Thymus (tissue), 11 donors: ENCODE measurements around the gene SOCS2. TPM values are rescaled to one million over a fixed set of nuclear protein-coding genes. Genes with fewer than 3 reads are reported as not detected.
A peak's percentile ranks its signal among the peaks of the same experiment; 100 is the strongest.
"Not testable (repeated sequence)": the region's sequence is repeated elsewhere in the genome, so short reads cannot be mapped to it uniquely, and the experiment has no call there.

Experiments
- DNase-seq, 9 donors: peaks; one replicate each; pipeline ENCODE4 v3.0.0-alpha.2; 2013; ENCODE audit warnings: low spot score in 9 of 9, low read depth in 6 of 9, missing footprints in 1 of 9
- H3K27ac ChIP-seq, 2 donors: one replicate each; pipeline ENCODE4 v1.5.1; 2013; ENCODE audit warnings: control low read depth in 1 of 2, low read depth in 1 of 2, low read length in 1 of 2, mild to moderate bottlenecking in 1 of 2, moderate library complexity in 1 of 2
- H3K27me3 ChIP-seq, 2 donors: one replicate each; pipeline ENCODE4 v1.5.1; 2013; ENCODE audit warnings: low read length in 1 of 2; ENCODE audit not compliant: control insufficient read depth in 2 of 2, insufficient read depth in 1 of 2
- H3K36me3 ChIP-seq, 2 donors: one replicate each; pipeline ENCODE4 v1.5.1; 2013; ENCODE audit warnings: low read length in 1 of 2, mild to moderate bottlenecking in 1 of 2, moderate library complexity in 1 of 2; ENCODE audit not compliant: control insufficient read depth in 2 of 2, insufficient read depth in 2 of 2
- H3K4me1 ChIP-seq, 2 donors: one replicate each; pipeline ENCODE4 v1.5.1; 2013; ENCODE audit warnings: low read length in 2 of 2; ENCODE audit not compliant: control insufficient read depth in 2 of 2, insufficient read depth in 2 of 2
- H3K4me3 ChIP-seq, 2 donors: one replicate each; pipeline ENCODE4 v1.5.1; 2013; ENCODE audit warnings: low read length in 2 of 2, control low read depth in 1 of 2, mild to moderate bottlenecking in 1 of 2
- H3K9me3 ChIP-seq, 2 donors: one replicate each; pipeline ENCODE4 v1.5.1; 2013; ENCODE audit warnings: low read length in 1 of 2, mild to moderate bottlenecking in 1 of 2; ENCODE audit not compliant: control insufficient read depth in 2 of 2, insufficient read depth in 1 of 2
- whole genome bisulfite sequencing: extraction: QIAGEN DNeasy Blood & Tissue Kit; methylation state at CpG from one replicate; pipeline ENCODE4 v1.1.7; 2013; 5-methylcytosine and 5-hydroxymethylcytosine counted together
- polyA plus RNA-seq: library from polyadenylated mRNA; stranded (reverse); fragments of 200-250 nt; gene quantifications from one replicate; pipeline ENCODE4 v1.2.3, GENCODE V29; 2013
- total RNA-seq: library from RNA; stranded (reverse); fragments of 120-200 nt; gene quantifications from one replicate; pipeline ENCODE4 v1.2.4, GENCODE V29; 2013
- donor health status: healthy.

The SOCS2 gene
- total and polyA plus RNA-seq, 2 donors: 18.6 to 48.8 TPM

- WGBS: 99% methylated on average over 1 of the region's 1 CpG
Observed at GRCh38 chr12:93558685-93559084, 13.8 kb upstream of the SOCS2 start.

GRCh38 chr12:93563807-93564538 lies 8.5 kb upstream of the SOCS2 start:
- Histone ChIP-seq H3K4me3 (no peak overlapping the region), H3K27me3 (peaks cover 0 to 7% of the 10 kb centered on the region in 2 donors), H3K36me3 (peaks cover 0 to 4% of the 10 kb centered on the region in 2 donors), H3K4me1 (no peaks in the 10 kb centered on the region), H3K27ac (no peak overlapping the region), H3K9me3 (peaks cover 0 to 4% of the 10 kb centered on the region in 2 donors)
- DNase-seq: no peak
- 87% methylated on average over 6 of the region's 6 CpGs for WGBS

More at GRCh38 chr12:93558685-93559084, 13.8 kb upstream of the SOCS2 start:
- DNase-seq, H3K4me1 ChIP-seq, H3K27ac ChIP-seq, H3K36me3 ChIP-seq, H3K4me3 ChIP-seq, H3K9me3 ChIP-seq, H3K27me3 ChIP-seq: not testable (repeated sequence)

- WGBS: 97% methylated on average over 3 of the region's 3 CpGs
- no peaks in the 10 kb centered on the region for H3K9me3 ChIP-seq
Observed at GRCh38 chr12:93565760-93566159, 6.7 kb upstream of the SOCS2 start.

GRCh38 chr12:93567174-93567573 lies 5.3 kb upstream of the SOCS2 start:
- WGBS: 97% methylated on average over 3 of the region's 3 CpGs
- Histone ChIP-seq H3K27ac (no peak overlapping the region), H3K36me3 (peaks cover 0 to 4% of the 10 kb centered on the region in 2 donors), H3K9me3 (peaks cover 0 to 2% of the 10 kb centered on the region in 2 donors), H3K4me1 (peaks cover 15 to 24% of the 10 kb centered on the region in 2 donors), H3K27me3 (peaks cover 21 to 32% of the 10 kb centered on the region in 2 donors), H3K4me3 (no peak overlapping the region)
- DNase-seq: no peak

More at GRCh38 chr12:93565760-93566159, 6.7 kb upstream of the SOCS2 start:
- Histone ChIP-seq H3K27ac (no peak overlapping the region), H3K4me3 (no peak overlapping the region), H3K4me1 (peaks cover 7 to 13% of the 10 kb centered on the region in 2 donors), H3K36me3 (peaks cover 0 to 4% of the 10 kb centered on the region in 2 donors), H3K27me3 (peaks cover 7 to 18% of the 10 kb centered on the region in 2 donors)
- DNase-seq: no peak

- Histone ChIP-seq H3K27ac (no peak overlapping the region), H3K4me1 (peaks cover 15 to 33% of the 10 kb centered on the region in 2 donors), H3K4me3 (no peak overlapping the region), H3K27me3 (peaks cover 30 to 41% of the 10 kb centered on the region in 2 donors), H3K9me3 (peaks cover 1 to 2% of the 10 kb centered on the region in 2 donors), H3K36me3 (peaks cover 0 to 4% of the 10 kb centered on the region in 2 donors)
- no peak for DNase-seq
- 82% methylated on average over 3 of the region's 3 CpGs for WGBS
Observed at GRCh38 chr12:93568091-93568490, 4.4 kb upstream of the SOCS2 start.

GRCh38 chr12:93569301-93569655 lies 3.2 kb upstream of the SOCS2 start:
- Histone ChIP-seq H3K27me3 (peaks cover 39 to 53% of the 10 kb centered on the region in 2 donors), H3K27ac (no peak overlapping the region), H3K4me1 (peaks cover 15 to 39% of the 10 kb centered on the region in 2 donors), H3K36me3 (peaks cover 0 to 4% of the 10 kb centered on the region in 2 donors), H3K4me3 (peak overlapping the region; percentile 67 to 71), H3K9me3 (peaks cover 2 to 4% of the 10 kb centered on the region in 2 donors)
- WGBS: 15% methylated on average over 6 of the region's 6 CpGs
- no peak for DNase-seq

- H3K36me3 ChIP-seq: peaks cover 0 to 4% of the 10 kb centered on the region in 2 donors
- H3K27me3 ChIP-seq: peaks cover 45 to 60% of the 10 kb centered on the region in 2 donors
- under 1% methylated on average over 60 of the region's 60 CpGs for WGBS
- H3K27ac ChIP-seq: peak overlapping the region; percentile 84 to 85
- peaks cover 2 to 4% of the 10 kb centered on the region in 2 donors for H3K9me3 ChIP-seq
- peak in 8 of 9 donors; percentile 52 to 87 (median 76) for DNase-seq
- peaks cover 15 to 39% of the 10 kb centered on the region in 2 donors for H3K4me1 ChIP-seq
- peak overlapping the region; percentile 67 to 71 for H3K4me3 ChIP-seq
Observed at GRCh38 chr12:93569656-93570551, 2.6 kb upstream of the SOCS2 start.

GRCh38 chr12:93570552-93571364 lies 1.7 kb upstream of the SOCS2 start:
- peaks cover 54 to 66% of the 10 kb centered on the region in 2 donors for H3K27me3 ChIP-seq
- H3K4me1 ChIP-seq: peaks cover 15 to 39% of the 10 kb centered on the region in 2 donors

More at GRCh38 chr12:93570552-93571364, 1.7 kb upstream of the SOCS2 start:
- Histone ChIP-seq H3K36me3 (peaks cover 0 to 8% of the 10 kb centered on the region in 2 donors), H3K27ac (peak overlapping the region; percentile 85 to 88), H3K9me3 (peaks cover 2 to 4% of the 10 kb centered on the region in 2 donors), H3K4me3 (peak overlapping the region; percentile 67 to 71)
- DNase-seq: peak in 8 of 9 donors; percentile 54 to 90 (median 76)
- WGBS: under 1% methylated on average over 97 of the region's 97 CpGs
